Activated CD8-positive, alpha-beta memory T cell treated with anti-CD3 and anti-CD28 coated beads, Interleukin-2, amount 50 U/mL, for 48 hours (primary cell): ENCODE measurements around the gene GSX2.

Experiments
- DNase-seq: peaks from one replicate; pipeline ENCODE4 v3.0.0-alpha.2; 2020

Gene GSX2

GRCh38 chr4:54082168-54082567 lies 17.8 kb upstream of the GSX2 start:
- DNase-seq = no peak

DNA sequence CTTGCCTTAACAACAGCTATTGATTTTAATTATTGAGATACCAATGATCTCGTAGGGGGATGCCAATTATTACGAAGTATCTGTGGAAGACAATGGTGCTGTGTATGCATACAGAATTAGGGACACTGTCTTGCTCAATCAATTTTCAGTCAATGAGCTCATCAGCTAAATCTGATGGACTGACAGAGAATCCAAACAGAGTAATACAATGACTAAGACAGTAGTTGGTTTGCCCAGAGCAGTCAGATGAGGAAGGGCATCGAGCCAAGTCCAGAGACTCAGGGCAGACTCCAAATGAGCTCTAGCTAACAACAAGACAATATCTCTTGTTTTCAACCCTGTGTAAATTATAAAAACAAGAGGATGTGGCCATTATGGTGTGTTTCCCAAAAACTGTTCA lies 14.7 kb upstream of the GSX2 start:
- DNase-seq = no peak

DNA sequence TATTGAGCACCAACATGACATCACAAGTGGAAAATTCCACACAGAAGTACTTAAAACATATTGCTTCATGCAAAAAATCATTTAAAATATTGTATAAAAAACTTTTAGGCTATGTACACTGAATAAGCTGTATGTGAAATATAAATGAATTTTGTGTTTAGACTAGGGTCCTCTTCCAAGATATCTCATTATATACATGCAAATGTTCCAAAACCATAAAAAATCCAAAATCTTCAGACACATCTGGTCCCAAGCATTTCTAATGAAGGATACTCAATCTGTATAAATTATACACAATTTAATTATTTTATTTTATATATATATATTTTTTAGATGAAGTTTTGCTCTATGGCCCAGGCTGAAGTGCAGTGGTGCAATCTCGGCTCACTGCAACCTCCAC lies 10.1 kb upstream of the GSX2 start:
- DNase-seq = no peak

DNA sequence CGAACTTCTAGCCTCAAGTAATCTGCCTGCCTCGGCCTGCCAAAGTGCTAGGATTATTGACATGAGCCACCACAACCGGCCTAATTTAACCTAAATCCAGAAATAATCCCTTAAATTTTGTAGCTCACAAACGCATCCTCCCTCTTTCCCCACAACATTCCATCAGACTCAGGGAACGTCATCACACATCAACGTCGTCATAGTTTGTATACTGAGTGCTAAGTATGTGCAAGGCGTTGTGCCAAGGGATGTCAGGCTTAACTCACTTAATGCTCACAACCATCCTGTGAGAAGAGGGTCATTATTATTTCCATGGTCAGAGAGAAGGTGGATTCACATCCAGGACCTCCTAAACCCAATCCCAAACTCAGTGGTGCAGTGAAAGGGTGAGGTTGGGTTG lies 9.6 kb upstream of the GSX2 start:
- no peak for DNase-seq

DNA sequence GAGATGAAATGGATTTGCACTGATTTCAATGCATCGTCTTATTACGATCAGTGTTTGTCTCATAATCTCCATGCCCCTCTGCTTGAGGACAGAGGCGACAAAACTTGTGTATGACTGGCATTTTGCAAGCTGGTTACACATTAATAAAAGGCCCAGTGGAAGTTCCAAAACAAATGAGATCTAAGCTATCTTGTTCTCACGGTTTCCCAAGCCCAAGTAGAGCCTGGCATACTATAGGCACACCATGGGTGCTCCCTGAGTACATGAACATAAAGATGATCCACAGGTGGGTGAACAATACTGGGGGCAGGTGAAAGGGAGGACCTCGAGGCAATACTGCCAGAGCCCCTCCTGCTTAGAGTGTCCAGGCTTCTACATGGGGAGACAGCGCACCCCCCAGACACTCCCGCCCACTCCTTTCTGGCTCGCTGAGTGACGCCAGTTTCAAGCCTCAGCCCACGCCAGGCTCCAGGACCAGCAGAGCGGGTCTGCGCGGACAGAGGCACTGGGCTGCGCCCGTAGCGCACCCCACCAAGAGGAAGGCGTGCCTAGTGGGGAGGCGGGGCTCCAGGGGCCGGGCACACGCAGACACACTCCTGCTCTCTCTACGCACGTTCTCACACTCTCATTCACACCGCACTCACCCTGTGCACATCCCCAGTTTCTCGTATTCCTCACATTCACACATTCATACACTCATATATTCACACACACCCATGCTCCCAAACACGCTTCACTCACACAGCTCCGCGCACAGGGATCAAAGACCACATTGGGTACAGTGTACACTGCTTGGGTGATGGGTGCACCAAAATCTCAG lies 8.9 kb upstream of the GSX2 start:
- DNase-seq = peak; percentile 53

GRCh38 chr4:54091637-54092404 lies 8.1 kb upstream of the GSX2 start:
- DNase-seq = peak; percentile 84

GRCh38 chr4:54092405-54093323 lies 7.3 kb upstream of the GSX2 start:
- no peak for DNase-seq

DNA sequence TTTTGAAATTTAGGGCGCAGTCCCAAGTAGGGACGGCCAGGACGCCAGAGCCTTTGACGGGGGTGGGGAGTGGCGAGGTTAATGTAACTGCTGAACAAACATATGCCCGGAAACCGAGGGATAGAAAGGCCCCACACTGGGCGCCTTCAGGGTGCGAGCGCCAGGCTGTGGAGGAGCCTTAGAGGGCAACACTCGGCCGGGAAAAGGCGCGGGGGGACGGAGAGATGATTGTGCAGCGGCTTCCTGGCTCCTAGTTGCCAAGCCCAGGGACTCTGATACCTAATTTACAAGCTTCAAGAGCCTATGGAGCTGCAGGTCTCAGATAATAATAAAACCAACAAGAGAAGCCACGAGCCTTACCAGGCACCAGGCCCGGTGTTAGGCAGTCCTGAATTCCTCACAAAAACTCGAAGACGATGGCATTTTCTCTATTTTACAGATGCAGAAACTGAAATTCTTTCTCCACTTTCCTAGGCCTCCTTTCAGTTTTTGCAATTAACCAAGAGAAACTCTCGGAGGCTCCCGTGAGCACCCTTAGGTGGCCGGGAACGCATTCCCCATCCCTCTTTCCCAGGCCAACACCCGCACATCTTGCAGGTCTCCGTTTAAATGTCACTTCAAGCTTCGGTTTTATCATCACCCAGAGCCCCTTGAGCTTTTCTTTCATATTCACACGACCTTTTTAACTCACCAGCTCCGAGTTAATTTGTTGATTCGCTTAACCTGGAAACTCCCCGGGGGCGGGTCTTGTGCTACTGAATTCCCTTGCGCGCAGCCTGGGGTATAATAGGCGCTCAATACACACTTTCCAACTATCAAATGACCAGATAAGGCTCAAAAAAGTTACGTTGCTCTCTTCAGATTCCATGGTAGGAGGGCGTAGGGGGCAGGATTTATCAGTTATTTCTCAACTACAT lies 6.4 kb upstream of the GSX2 start:
- no peak for DNase-seq

GRCh38 chr4:54094451-54094850 lies 5.5 kb upstream of the GSX2 start:
- DNase-seq = no peak

DNA sequence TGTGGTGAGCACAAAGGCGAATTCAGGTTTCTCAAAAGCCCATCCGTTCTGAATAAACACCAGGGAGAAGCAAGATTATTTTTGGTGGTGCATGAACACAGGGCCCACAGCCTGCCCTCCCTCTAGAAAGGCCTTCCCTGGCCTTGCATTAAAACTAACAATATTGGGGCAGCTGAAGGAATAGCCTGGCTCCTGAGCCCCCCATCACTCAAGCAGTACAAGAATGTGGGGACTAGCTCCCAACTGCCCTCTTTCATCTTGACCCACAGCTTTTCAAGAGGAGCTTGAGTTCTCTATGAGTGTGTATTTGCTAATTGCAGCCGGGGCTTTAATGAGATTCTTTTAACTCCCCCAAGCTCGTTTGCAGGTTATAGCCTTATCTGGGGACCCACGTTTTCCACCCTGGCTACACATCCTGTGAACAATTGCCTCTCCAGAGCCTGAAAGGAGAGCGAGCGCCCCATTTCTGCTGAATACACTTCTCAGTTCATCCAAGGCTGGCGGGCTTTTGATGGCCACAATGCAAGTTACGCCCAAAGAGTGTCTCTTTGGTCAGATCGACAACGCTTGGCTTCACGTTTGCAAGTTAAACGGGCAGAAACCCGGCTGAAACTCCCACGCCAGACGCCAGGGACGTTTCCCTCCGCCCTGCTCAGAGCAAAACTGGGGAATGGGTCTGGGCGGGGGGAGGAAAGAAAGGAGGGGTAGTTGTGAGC lies 4.7 kb upstream of the GSX2 start:
- no peak for DNase-seq

DNA sequence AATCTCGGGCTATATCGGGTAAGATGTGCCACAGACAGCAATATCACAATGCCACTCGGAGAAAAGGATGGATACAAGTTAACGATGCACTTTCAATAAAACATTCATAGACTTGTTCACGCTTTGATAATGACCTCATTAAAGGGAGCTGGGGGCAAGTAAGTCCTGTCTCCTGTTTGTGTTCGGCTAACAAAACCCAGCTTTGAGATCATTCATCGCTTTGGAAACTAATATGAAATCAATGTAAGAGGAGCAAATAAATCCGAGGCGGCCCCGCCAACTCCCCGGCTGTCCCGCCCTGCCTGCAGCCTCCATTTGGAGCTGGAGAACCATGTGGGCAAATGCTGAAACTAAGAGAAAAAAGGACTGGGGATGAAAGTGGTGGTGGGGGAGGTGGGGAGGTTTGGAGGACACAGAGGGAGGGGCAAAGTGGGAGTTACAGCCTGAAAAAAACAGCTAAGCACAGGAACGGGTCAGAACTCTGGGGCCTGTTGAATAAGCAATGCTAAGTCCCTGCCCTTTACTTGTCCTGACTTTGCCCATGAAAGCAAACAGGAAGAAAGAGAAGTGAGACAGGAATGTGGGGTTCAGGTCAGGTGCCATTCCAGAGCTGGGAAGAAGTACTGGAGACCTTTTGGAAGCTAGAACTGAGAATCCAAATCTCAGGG lies 3.5 kb upstream of the GSX2 start:
- no peak for DNase-seq

DNA sequence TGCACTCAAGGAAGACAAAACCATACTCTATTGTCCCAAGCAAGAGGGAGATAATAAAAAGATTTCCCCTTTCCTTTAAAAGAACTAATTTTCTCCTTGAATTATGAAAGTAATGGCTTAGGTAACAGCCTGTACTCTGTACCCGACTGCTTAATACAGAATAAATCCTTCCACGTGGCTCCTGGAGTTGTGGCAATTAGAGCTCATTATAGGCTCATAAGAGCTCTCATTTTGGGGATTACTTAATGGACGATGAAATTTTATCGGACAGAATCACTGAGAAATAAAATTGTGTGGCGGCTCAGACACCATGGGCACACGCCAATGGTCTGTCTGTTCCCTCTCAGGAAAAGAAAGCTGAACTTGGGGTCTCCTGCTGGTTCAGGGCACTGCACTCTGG lies 2.8 kb upstream of the GSX2 start:
- no peak for DNase-seq

- DNase-seq = no peak
Measured at GRCh38 chr4:54098375-54098774, 1.6 kb upstream of the GSX2 start.

DNA sequence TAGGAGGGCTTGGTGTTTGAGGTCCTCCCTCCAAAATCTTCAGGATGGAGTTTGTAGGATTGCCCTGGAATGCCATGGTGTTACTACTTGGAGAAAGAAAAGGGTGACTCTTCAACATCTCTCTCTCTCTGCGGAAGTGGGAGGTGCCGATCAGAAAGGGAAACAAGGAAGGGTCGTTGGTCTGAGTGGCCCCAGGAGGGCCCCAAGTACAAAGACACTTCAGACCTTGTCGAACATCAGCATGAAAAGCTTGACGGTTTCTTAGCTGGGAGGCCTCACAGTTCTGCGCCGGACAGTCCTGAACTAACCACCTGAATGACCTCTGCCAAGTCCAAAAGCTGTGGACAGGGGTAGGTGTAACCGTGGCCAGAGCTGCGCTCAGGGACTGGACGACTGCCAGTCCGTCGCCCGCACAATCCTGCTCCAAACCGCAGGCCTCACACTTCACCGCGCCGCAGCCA lies 646 bp upstream of the GSX2 start:
- DNase-seq = no peak

DNA sequence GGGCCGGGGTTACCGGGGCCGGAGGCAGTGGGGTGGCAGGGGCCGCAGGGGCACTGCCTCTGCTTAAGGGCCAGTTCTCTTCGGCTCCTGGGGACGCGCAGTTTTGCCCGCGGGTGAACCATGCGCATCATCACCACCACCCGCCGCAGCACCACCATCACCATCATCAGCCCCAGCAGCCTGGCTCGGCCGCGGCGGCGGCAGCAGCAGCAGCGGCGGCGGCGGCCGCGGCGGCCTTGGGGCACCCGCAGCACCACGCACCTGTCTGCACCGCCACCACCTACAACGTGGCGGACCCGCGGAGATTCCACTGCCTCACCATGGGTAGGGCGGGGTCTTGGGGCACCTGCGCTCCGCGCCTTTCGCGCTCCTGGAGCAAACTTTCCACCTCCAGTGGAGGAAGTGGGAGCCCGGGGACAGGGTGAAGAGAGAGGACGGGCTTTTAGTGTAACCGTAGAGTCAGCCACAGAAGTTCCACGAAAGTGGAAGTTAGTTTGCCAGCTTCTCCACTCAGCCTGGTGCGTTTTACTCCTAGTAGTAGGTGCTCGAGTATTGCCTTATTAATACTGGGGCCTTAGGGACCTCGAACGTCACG lies 729 bp downstream of the GSX2 start:
- DNase-seq = peak; percentile 55

- peak; percentile 56 for DNase-seq
Measured at GRCh38 chr4:54101190-54102041, 1.5 kb downstream of the GSX2 start.

DNA sequence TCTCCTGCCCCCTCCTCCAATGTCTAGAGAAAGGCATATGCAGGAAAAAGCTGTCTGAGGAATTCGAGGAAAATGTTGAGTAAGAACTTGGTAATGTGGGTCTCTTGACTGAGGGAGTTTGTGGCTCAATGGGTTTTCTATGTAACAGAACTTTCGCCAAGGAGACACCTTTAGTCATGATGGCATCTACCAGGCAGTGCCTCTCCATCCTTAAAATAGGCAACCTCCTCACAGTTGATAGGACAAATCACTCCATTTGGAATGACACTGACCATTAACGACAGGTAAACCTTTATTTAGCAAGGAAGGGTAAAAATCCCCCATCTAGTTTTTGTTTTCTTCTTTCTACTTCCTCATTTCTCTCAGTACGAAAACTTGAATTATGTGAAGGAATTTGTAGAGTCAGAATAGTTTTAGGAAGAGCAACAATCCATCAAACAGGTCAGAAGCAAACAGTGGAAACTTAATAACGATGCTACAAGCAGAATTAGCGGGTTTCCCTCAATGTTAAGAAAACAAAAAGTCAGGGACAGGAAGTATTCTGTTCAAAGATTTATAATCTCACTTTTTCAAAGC lies 2.7 kb downstream of the GSX2 start:
- DNase-seq = no peak

DNA sequence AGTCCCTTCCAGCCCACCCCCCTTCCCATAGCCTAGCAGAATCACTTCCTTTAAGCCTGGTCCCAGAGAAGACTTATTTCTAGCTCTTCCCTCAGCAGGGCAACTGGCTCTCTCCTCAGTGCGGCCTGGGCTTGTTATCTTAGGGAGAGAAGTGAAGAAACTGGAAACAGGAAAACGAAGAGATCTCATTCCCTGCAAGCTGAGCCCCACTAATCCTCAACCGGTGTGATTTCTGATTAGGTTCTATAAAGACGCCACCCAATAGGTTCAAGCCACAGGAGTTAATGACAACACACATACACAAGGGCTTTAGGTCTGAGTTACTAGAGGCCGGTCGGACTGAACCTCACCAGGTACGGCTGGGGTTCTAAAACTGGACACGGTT lies 3.2 kb downstream of the GSX2 start:
- no peak for DNase-seq

- no peak for DNase-seq
Measured at GRCh38 chr4:54104907-54105306, 4.9 kb downstream of the GSX2 start.
